ENCODE results near the gene CDKN1C.

CDKN1C gene

DNA sequence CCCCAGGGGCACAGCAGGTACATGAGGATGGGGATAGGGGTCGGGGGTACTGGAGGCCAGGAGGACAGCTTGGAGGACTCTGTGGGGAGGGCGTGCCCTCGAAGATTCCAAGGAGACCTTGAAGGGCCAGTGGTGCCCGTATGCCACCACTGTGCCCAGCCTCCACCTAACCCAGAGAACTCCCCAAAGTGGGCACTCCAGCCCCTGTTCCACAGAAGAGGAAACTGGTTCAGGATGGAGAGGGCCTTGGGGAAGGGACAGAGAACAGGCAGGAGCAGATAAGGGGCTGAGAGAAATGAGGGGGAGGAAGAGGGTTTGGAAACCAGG lies 45.8 kb upstream of the CDKN1C start:
- no peak for DNase-seq (ENCODE audit: low read depth)
- TF ChIP-seq, protein P1, sequence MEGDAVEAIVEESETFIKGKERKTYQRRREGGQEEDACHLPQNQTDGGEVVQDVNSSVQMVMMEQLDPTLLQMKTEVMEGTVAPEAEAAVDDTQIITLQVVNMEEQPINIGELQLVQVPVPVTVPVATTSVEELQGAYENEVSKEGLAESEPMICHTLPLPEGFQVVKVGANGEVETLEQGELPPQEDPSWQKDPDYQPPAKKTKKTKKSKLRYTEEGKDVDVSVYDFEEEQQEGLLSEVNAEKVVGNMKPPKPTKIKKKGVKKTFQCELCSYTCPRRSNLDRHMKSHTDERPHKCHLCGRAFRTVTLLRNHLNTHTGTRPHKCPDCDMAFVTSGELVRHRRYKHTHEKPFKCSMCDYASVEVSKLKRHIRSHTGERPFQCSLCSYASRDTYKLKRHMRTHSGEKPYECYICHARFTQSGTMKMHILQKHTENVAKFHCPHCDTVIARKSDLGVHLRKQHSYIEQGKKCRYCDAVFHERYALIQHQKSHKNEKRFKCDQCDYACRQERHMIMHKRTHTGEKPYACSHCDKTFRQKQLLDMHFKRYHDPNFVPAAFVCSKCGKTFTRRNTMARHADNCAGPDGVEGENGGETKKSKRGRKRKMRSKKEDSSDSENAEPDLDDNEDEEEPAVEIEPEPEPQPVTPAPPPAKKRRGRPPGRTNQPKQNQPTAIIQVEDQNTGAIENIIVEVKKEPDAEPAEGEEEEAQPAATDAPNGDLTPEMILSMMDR (conservative IDR thresholded peaks at IDR 0.05; ENCODE audit: low read length): no peak
- no peak overlapping the region for H3K4me3 ChIP-seq (ENCODE audit: low read length)

DNA sequence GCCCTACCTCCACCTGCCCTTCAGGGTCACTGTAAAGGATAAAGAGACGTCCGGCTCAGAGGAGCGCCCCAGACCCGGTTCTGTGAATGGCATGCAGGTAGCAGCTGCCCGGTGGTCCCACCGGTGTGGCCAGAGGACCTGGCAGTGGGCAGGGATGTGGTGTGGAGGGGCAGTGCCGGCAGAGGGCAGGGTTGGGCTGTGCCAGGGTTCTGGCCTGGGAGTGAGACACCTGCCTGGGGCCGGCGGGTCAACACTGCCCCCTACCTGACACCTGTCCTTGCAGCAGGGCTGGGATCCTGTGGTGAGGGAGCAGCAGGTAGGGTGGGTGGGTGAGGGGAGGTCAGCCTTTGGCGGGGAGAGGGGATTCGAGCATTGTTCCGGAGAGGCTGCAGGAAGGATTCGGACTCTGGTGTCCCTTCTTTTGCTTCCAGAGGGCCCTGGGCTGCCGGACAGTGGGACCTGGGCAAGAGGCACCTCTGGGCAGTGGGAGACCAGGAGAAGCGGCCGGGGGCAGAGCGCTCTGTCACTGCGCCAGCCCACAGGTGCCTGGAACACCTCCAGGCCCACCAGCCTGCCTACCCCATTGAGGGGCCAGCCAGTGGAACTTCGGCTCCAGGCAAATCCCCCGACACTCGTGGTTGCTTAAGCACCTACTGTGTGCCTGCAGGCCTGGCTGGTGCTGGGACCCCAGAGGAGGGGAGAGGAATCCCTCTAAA lies 45.3 kb upstream of the CDKN1C start:
- H3K4me3 ChIP-seq (ENCODE audit: low read length): peak overlapping the region; percentile 59
- DNase-seq (ENCODE audit: low read depth): no peak
- TF ChIP-seq, protein P1 (conservative IDR thresholded peaks at IDR 0.05; ENCODE audit: low read length): peak; percentile 41

DNA sequence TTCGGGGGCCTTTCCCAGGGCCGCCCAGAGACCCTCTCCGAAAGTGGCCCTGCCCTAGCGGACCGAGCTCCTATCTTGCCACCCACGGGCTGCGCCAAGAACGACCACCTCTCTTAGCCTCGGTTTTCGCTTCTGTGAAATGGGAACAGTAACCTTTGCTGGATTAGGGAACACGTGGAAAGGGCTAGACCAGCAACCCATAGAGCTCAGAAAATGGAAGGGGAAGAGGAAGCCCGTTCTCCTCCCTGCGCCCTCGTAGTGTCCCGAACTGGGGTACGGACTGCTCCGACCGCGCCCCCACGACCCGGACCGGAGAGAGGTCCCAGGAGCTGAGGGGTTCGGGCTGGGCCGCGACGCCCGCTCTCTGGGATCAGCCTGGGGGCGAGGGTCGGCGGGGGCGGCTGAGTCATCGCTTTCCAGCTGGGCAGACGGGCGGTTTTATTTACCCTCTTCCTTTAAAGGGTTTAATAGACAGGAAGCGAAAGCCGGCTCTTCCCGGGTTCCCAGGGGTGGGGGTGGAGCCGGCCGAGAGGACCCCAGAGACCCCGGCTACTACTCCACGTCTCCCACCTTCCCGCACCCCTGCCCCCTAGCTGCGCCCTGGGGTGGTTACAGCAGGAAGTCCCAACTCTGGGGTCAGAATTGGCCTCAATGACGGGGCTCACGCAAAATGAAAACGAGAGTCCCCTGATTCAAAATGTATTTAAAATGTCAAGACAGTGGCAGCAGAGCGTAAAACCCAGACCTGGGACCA lies 44.6 kb upstream of the CDKN1C start:
- TF ChIP-seq, protein P1 (conservative IDR thresholded peaks at IDR 0.05; ENCODE audit: low read length): peak; percentile 55
- peak; percentile 28 for DNase-seq (ENCODE audit: low read depth)
- H3K4me3 ChIP-seq (ENCODE audit: low read length): peak overlapping the region; percentile 59

DNA sequence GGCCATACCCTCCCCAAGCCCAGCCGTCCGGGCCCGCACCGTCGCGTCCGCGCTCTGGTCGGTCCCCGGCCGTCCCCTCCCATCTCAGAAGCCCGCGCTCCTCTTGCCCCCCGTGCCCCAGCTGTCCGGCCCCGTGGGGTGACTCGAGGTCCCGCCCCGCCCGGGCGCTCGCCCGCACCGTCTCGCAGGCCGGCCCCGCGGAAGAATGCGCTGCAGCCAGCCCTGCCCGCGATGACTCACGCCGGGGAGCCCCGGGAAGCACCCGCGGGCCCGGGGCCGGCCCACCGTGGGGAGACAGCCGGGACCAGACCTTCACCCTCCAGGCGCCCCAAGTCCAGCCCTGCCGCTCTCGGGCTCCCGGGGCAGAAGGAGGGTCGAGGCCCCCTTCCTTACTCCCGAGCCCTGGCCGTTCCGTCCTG lies 44.0 kb upstream of the CDKN1C start:
- H3K4me3 ChIP-seq (ENCODE audit: low read length): peak overlapping the region; percentile 59
- DNase-seq (ENCODE audit: low read depth): peak; percentile 72
- TF ChIP-seq, protein P1 (conservative IDR thresholded peaks at IDR 0.05; ENCODE audit: low read length): no peak

DNA sequence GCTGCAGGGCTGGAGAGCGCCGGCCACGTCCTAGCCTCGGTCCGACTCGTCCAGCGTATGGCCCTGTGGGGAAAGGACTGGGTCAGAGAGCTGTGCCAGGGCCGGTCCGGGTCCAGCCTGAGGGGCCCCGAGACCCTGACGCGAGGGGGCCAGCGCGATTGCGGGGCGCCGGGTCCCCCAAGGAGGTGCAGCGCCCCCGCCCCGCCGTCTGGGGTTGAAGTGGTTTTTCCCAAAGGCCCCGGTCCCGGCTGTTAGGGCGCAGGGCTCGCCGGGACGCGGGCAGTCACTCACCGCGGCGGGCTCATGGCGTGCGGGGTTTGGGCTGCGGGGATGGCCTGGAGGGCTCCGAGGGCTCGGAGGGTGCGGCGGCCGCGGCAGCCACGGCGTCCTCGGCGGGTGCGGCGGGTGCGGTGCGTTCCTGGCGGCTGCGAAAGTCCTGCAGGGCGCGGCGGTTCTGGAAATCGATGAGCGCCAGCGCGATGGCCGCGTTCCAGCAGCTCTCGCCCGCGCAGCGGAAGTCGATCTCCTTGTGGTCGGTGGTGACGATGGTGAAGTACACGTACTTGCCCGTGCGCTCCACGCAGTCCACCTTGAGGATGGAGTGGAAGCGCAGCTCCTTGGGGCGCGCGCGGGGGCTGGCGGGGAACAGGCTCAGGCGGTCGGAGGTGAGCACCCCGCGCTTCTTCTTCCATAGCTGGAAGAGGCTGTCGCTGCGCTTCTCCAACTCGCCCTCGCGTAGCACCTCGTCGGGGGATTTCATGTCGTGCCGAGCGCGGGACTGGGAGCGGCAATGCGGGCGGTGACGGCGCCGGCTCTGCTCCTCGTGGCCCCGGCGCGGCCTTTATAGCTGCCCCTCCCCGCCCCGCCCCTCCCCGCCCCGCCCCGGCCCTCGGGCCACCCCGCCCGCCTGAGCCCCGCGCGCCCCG lies 43.3 kb upstream of the CDKN1C start, which contains the start of gene PHLDA2:
Gene PHLDA2 (minus strand): TSS at position 816 of the 926 bp plus-strand sequence. CDS start 56 bp downstream, at position 760.
- TF ChIP-seq, protein P1 (conservative IDR thresholded peaks at IDR 0.05; ENCODE audit: low read length): peak; percentile 8; the same call in 1 of the 2 replicates
- peak; percentile 76 for DNase-seq (ENCODE audit: low read depth)
- peak within 1 kb of the TSS; percentile 72 for H3K4me3 ChIP-seq (ENCODE audit: low read length)

DNA sequence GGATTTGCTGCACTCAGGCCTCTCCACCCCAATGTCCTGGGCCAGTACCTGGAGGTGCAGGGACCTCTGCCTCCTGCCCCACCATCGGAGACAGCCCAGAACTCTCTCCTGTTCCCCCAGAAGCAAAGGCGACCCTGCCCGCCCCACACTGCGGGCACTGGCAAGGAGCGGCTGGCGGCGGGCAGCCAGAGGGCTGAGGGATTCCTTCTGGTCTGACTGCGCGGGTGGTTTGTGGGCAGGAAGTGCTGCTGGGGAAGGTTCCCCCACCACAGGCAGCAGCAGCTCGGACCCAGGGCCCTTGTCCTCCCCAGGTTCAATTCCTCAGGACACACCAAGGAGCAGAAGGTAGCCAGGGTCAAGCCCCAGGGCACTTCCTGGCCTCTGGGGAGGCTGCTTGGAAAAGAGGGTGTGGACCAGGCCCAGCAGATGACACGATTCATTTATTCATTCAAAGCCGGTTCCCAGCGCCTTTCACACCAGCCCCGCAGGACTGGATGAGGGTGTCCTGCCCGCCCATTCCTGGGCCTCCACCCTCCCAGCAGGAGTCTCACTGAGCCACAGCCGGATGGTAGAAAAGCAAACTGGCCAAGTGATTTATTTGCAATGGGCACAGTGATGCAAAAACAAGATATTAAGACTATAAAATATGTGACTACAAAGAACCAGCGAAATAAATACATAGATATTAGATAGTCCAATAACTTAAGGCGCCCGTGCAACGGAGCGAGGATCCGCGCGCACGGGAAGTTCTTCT lies 42.5 kb upstream of the CDKN1C start:
- TF ChIP-seq, protein P1 (conservative IDR thresholded peaks at IDR 0.05; ENCODE audit: low read length): no peak
- peak; percentile 23 for DNase-seq (ENCODE audit: low read depth)
- peak overlapping the region; percentile 72 for H3K4me3 ChIP-seq (ENCODE audit: low read length)

Measured in AG10803 (cell line).